ENCODE data around the gene APPL1.

DNA sequence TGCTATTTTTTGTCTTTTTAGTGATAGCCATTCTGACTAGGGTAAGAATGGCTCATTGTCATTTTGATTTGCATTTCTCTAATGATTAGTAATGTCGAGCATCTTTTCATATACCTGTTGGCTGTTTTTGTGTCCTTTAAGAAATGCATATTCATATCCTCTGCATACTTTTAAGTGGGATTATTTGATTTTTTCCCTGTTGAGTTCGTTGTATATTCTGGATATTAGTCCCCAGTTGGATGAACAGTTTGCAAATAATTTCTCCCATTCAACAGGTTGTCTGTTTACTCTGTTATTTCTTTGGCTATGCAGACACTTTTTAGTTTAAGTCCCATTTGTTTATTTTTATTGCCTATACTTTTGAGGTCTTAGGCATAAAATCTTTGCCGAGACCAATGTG, 34.4 kb downstream of the APPL1 start:
- TF ChIP-seq EZH2 (IDR thresholded peaks at IDR 0.05) (no peak), CTCF (IDR thresholded peaks at IDR 0.05) (no peak), EZH2phosphoT487 (IDR thresholded peaks at IDR 0.05) (no peak)
